Gastrocnemius medialis (tissue), 4 donors: ENCODE results near the gene NKX2-8.

Experiments
- POLR2A ChIP-seq, 2 donors: fragments of 450-650 bp; IDR thresholded peaks; one replicate each; pipeline ENCODE4 v1.6.1; 2017; ENCODE audit warnings: antibody characterized with exemption in 2 of 2, mild to moderate bottlenecking in 2 of 2, moderate library complexity in 2 of 2
- TF ChIP-seq, protein P1 (sequence below), 5 experiments: fragments of 450-650 bp in 3 of 5; fragments of 200-600 bp in 2 of 5; sonication (generic) in 2 of 5; IDR thresholded peaks in 4 of 5; conservative IDR thresholded peaks in 1 of 5; 1 replicate in 4 of 5; 2 replicates in 1 of 5; pipeline ENCODE4 v1.5.1; 2016 to 2019; ENCODE audit warnings: antibody characterized with exemption in 5 of 5, mild to moderate bottlenecking in 3 of 5, moderate library complexity in 3 of 5

DNA sequence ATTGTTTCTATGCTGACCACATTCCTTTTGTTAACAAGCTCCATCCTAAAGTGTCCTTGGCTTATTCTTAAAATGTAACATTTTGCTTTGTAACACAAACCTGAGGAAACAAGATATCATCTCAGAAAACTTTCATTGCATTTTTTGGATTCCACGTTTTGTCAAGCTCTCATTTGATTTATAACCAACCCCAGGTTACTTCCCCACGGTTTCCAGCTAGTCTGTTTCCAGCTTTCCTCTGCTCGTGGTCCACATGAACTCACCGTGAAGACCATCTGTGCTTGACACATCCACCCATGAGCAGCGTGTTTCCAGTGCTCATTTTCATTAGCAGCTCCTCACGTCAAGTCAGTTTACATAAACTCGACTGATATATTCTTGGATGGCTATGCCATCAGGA, 6.4 kb upstream of the NKX2-8 start:
- TF ChIP-seq, protein P1, sequence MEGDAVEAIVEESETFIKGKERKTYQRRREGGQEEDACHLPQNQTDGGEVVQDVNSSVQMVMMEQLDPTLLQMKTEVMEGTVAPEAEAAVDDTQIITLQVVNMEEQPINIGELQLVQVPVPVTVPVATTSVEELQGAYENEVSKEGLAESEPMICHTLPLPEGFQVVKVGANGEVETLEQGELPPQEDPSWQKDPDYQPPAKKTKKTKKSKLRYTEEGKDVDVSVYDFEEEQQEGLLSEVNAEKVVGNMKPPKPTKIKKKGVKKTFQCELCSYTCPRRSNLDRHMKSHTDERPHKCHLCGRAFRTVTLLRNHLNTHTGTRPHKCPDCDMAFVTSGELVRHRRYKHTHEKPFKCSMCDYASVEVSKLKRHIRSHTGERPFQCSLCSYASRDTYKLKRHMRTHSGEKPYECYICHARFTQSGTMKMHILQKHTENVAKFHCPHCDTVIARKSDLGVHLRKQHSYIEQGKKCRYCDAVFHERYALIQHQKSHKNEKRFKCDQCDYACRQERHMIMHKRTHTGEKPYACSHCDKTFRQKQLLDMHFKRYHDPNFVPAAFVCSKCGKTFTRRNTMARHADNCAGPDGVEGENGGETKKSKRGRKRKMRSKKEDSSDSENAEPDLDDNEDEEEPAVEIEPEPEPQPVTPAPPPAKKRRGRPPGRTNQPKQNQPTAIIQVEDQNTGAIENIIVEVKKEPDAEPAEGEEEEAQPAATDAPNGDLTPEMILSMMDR (IDR thresholded peaks at IDR 0.05 in 4 of 5, conservative IDR thresholded peaks at IDR 0.05 in 1 of 5), result no peak
- TF ChIP-seq POLR2A (IDR thresholded peaks at IDR 0.05), result no peak
